GM18861 (cell line): Measurements from ENCODE around the gene PRKCD.

Experiments used
- ATAC-seq: cut with Tn5 transposase; IDR thresholded peaks from one replicate; pipeline ENCODE4 v1.9.1; 2021; ENCODE audit not compliant: unreplicated experiment

Gene PRKCD

GRCh38 chr3:53160660-53161449, at the start of gene PRKCD:
TSS of gene PRKCD (plus strand) at chr3:53161209. CDS start at chr3:53178423, 17,214 bp downstream.
- ATAC-seq: peak; percentile 41

GRCh38 chr3:53111822-53112221, 49.2 kb upstream of the PRKCD start:
- no peak for ATAC-seq

DNA sequence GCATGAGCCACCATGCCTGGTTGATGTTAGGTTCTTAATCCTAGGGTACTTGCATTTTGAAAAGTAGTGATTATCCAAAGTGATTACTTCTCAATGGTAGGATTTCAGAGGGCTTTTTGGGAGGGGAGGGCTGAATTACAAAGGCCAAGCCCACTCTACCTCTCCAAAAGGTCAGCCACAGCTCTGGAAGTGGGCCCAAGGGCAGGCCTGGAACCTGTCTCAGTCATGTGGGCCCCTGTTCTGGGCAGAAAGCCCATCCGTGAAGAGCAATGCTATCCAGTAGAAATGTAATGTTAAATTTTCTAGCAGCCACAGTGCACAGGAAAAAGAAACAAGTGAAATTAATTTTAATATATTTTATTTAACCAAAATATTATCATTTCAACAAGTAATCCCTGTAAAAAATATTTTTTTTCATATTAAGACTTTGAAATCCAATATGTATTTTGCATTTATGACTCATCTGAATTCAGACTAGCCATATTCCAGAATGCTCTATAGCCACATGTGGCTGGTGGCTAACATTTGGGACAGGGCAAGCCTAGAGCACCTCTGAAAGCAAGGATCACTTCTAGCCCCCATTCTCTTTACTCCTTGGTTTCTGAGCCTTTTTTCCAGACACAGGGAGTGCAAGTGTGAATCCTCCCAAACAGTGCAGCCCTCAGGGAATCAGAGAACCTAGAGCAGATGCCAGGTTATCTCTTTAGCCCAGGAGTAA, 47.6 kb upstream of the PRKCD start:
- no peak for ATAC-seq

- ATAC-seq: peak; percentile 56
These were observed 47.0 kb upstream of the PRKCD start for GRCh38 chr3:53114011-53114400.

DNA sequence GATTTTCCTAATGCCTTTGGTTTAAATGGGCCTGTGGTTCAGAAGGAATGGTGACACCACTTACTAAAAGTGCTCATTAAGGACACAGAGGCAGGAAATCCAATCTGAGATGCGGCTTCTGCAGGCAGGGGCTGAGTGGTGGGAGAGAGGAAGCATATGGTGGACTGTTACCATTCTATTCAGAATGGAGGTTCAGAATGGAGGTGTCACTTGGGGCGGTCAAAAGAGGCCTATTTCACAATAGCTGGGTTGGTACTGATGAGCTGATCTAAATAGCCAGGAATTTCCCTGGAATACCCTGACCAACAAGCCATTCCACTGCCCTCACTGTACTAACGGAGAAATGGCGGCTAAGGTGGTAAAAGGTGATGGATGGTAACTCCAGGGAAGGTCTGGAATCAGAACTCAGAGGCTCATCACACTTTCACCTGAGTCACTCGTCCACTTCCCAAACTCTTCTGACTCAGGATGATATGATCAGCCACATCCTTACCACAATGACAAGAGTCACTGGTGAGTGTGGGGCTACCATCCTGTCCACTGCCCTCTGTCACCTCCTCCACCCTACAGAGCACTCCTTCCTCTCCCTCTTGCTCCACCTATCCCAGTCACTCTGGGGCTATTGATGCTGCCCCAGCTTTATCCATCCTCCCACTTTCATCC, 46.5 kb upstream of the PRKCD start:
- no peak for ATAC-seq

- ATAC-seq: no peak
These were observed 44.1 kb upstream of the PRKCD start for GRCh38 chr3:53116956-53117355.

GRCh38 chr3:53120336-53120735, 40.7 kb upstream of the PRKCD start:
- no peak for ATAC-seq

DNA sequence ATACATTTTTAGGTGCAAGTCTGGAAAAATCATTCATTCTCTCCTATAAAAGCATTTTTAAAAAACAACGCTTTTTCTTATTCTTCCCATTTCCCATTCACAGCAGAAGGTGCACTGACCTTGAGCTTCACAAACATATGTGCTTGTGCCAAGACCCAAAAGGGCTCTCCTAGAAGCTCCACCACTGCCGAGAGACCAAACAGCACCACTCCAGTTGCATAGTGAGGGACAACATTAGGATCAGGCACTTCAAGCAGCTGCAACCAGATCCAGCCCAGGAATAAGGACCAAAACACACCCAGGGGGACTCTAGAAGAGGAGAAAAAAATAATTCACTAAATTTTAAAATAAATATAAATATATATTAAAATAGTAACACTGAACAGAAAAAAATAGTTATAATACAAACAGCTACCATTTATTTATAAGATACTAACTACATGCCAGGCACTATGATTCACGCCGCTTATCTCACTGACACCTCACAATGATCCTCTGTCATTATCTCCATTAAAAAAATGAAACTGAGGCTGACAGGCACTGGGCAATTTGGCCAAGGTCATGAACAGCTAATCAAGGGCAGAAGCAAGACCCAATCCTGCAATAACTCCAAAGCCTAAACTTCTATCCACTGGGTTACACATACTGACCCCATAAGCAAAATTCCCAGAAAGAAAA, 38.6 kb upstream of the PRKCD start:
- ATAC-seq: no peak

DNA sequence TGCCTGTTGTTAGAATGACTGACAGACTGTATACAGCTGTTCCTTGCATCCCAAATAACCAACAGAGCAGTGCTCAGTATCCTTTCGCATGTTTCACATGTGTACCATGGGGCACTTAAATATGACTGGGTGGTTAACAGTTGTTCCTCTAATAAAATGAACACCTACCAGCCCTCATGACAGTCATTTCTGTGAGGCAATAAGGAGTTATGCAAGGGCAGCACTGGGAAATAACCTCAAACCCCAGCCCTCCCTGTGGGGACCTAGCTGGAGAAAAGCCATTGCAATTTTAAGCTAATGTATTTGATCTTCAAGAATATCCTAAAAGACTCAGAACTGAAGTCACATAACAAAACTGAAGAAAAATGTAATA, 38.1 kb upstream of the PRKCD start:
- ATAC-seq: no peak

GRCh38 chr3:53123510-53123909, 37.5 kb upstream of the PRKCD start:
- ATAC-seq: no peak

GRCh38 chr3:53123953-53124352, 37.1 kb upstream of the PRKCD start:
- no peak for ATAC-seq

DNA sequence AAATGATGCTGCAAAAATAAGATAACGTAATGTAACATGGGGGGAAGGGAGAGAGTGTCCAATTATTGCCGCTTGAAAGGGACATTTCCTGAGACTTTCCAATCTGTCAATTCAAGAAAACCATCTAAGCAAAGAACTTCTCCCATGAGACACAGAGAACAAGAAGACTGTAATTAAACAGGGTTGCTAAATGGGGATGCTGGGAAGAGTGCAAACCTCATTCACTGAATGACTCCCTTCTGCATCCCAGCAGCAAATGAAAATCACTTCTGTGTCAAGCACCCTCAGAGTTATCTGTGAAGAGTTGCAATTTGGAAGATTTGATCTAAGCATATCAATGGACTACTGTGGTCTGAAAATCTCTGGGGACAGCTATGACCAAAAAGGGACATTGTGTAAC, 34.4 kb upstream of the PRKCD start:
- ATAC-seq: no peak

DNA sequence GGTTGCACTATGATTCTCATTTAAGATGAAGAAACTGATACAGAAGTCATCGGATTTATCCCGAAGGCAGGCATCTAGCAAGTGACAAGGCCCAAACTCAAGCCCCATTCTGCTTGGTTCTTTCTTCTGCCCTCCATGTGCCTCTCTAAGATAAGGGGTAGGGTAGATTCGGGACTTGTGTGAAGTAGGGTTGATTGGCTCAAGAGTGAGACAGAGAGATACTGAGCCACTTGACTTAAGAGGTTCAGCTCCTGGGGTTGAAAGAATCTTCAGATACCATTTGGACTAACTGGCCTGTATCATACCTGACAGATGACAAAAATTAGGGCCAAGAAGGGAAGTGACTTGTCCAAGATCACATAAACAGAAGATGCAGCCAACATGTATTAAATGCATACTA, 31.7 kb upstream of the PRKCD start:
- no peak for ATAC-seq

DNA sequence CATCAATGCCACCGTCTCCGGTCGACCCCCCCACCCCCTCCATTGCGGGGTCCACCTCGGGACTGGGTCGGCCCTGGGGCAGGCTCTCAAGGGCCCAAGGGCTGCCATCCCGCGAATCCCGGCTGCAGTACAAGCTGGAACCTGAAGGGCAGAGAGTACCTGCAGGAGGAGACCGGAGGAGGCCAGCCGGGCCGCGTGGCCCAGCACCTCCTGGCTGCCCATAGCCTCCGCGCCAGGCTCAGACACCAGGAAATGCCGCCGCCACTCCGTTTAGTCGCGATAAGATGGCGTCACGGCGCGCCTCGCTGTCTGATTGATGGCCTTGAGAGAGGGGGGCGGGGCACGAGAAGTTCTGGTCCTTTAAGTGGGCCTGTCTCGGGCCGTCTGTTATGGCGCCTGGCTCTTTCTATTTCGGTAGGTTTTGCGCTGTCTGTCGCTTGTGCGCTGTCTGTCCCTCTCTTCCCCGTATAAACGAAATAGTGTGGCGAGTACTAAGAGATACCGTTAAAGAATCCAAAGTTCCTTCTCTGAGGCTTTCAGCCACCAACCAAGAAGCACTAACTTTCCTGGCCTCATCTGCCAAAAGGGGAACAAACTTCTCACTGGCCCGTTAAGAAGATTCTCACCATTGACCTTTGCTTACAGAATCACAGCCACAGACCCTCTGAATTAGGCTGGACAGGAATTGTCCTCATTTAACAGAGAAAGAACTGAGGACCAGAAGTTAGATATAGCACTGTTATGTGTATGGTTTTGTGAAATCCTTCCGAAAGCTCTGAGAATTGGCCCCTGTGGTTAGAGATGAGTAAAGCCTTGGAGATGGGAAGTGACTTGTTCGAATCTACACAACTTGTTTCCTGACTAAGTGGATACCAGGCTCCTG, 30.6 kb upstream of the PRKCD start, which contains the start of gene RFT1:
TSS of gene RFT1 (minus strand) at position 257 of the 883 bp plus-strand sequence. CDS start at position 222, 35 bp downstream.
- ATAC-seq: peak; percentile 60

GRCh38 chr3:53131096-53131495, 29.9 kb upstream of the PRKCD start:
- ATAC-seq: no peak

DNA sequence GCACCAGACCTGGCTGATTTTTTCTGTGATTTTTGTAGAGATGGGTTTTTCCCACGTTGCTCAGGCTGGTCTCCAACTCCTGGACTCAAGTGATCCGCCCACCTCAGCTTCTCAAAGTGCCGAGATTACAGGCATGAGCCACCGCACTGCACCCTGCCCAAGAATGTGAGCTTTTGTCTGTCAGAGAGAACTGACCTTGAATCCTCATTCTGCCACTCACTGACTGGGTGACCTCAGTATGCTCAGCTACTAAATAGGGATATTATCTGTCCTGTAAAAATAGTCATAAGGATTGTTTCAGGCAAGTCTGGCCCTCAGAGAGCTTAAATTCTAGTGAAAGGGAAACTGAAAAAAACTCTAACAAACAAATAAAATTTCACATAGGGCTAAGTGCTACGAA, 28.7 kb upstream of the PRKCD start:
- no peak for ATAC-seq

DNA sequence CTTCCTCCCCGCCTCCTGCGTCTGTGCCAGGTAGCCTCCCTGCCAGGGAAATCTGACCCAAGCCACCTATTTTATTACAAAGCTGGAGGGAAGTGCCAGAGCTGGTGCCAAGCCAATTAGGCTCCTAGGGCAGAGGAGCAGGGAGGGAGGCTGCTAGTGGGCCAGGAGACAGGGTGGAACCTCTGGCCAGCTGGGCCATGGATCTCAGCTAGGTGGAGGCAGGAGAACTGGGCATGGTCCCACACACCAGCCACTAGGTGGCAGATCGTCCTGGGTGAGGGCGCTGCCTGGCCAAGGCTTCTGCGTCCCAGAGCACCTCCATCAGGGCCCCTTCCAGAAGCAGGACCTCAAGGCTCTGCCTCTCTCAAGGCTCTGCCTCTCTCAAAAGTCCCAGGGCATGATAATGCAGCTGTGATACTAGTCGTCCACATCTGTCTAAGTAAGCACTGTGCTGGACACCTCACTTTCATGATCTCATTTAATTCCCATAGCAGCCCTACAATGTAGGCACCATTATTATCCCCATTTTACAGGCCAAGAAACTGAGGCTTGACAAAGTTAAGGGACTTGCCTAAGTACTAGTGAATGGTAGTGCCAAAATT, 26.3 kb upstream of the PRKCD start:
- ATAC-seq: peak; percentile 54

GRCh38 chr3:53137221-53137620, 23.8 kb upstream of the PRKCD start:
- no peak for ATAC-seq

- ATAC-seq: no peak
These were observed 23.1 kb upstream of the PRKCD start for GRCh38 chr3:53137835-53138446.
